ENCODE results near the gene MAU2. TPM values are rescaled to one million over a fixed set of nuclear protein-coding genes. Genes with fewer than 3 reads are reported as not detected.

MAU2 gene
- total RNA-seq, 4 donors from 2014 or later: 20.9 to 78.2 (median 43.9) TPM

GRCh38 chr19:19404879-19405860 lies 84.5 kb downstream of the MAU2 start, which contains the start of gene GATAD2A:
TSS of gene GATAD2A (plus strand) at chr19:19405675. CDS start at chr19:19465346, 59,671 bp downstream.
- TF ChIP-seq, protein P1, sequence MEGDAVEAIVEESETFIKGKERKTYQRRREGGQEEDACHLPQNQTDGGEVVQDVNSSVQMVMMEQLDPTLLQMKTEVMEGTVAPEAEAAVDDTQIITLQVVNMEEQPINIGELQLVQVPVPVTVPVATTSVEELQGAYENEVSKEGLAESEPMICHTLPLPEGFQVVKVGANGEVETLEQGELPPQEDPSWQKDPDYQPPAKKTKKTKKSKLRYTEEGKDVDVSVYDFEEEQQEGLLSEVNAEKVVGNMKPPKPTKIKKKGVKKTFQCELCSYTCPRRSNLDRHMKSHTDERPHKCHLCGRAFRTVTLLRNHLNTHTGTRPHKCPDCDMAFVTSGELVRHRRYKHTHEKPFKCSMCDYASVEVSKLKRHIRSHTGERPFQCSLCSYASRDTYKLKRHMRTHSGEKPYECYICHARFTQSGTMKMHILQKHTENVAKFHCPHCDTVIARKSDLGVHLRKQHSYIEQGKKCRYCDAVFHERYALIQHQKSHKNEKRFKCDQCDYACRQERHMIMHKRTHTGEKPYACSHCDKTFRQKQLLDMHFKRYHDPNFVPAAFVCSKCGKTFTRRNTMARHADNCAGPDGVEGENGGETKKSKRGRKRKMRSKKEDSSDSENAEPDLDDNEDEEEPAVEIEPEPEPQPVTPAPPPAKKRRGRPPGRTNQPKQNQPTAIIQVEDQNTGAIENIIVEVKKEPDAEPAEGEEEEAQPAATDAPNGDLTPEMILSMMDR (IDR thresholded peaks at IDR 0.05; ENCODE audit: low read depth): no peak

GRCh38 chr19:19405971-19406877 lies 85.6 kb downstream of the MAU2 start:
- TF ChIP-seq, protein P1 (IDR thresholded peaks at IDR 0.05; ENCODE audit: low read depth): no peak

GRCh38 chr19:19406878-19407632 lies 86.4 kb downstream of the MAU2 start:
- TF ChIP-seq, protein P1 (IDR thresholded peaks at IDR 0.05; ENCODE audit: low read depth): no peak

DNA sequence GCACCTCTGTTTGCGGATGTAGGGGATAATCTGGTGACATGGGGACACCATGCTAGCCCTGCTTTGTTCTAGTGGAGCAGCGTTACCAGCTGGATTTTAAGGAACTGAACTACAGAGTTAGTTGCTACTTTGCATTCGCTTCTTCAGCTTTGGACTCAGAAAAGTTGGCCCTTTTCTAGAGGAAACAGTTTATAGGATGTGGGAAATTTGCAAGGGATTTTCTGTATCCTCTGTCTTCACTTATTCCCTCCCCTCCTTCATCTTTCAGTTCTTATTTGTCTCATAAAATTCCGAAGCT lies 87.0 kb downstream of the MAU2 start:
- TF ChIP-seq, protein P1 (IDR thresholded peaks at IDR 0.05; ENCODE audit: low read depth): no peak

Other genes with a start within 250 kb of the MAU2 start
- 10 to 100 TPM in 3 of 4 donors, 1 to 10 TPM in 1; 9.5 to 21.1 (median 10.2) TPM for gene TMEM161A, start 182.4 kb upstream of the MAU2 start, total RNA-seq
- under 1 TPM in 1 of 4 donors, not detected in 3; 0.88 TPM for gene MEF2B, start 150.6 kb upstream of the MAU2 start, total RNA-seq
- 10 to 100 TPM in 2 of 4 donors, 1 to 10 TPM in 2; 3.6 to 26.2 (median 10.0) TPM for gene BORCS8, start 128.7 kb upstream of the MAU2 start, total RNA-seq
- gene RFXANK, start 128.6 kb upstream of the MAU2 start, total RNA-seq: 10 to 100 TPM; 34.5 to 45.4 (median 39.6) TPM
- 10 to 100 TPM in 2 of 4 donors, 1 to 10 TPM in 2; 7.0 to 16.3 (median 11.9) TPM for gene NR2C2AP, start 117.4 kb upstream of the MAU2 start, total RNA-seq
- gene NCAN, start 108.9 kb upstream of the MAU2 start, total RNA-seq: not detected
- gene TM6SF2, start 47.5 kb upstream of the MAU2 start, total RNA-seq: under 1 TPM in 2 of 4 donors, not detected in 2; 0.82 to 0.88 TPM
- 10 to 100 TPM; 15.5 to 37.3 (median 24.0) TPM for gene SUGP1, start 320 bp upstream of the MAU2 start, total RNA-seq
- gene GATAD2A, start 84.8 kb downstream of the MAU2 start, total RNA-seq: 10 to 100 TPM; 24.0 to 32.0 (median 28.9) TPM
- gene TSSK6, start 194.7 kb downstream of the MAU2 start, total RNA-seq: 1 to 10 TPM in 3 of 4 donors, under 1 TPM in 1; 0.57 to 2.2 (median 1.3) TPM
- gene NDUFA13, start 195.4 kb downstream of the MAU2 start, total RNA-seq: 10 to 100 TPM; 26.6 to 83.0 (median 36.0) TPM
- gene YJEFN3, start 208.1 kb downstream of the MAU2 start, total RNA-seq: 1 to 10 TPM in 1 of 4 donors, under 1 TPM in 3; 0.33 to 1.1 (median 0.80) TPM
- gene CILP2, start 217.4 kb downstream of the MAU2 start, total RNA-seq: under 1 TPM in 2 of 4 donors, not detected in 2; 0.38 to 0.85 TPM